Muscle of leg (tissue), 11 donors: ENCODE data around the gene CORIN. TPM values are rescaled to one million over a fixed set of nuclear protein-coding genes. Genes with fewer than 3 reads are reported as not detected.

Source experiments
- DNase-seq: peaks from one replicate; pipeline ENCODE4 v3.0.0; 2013
- H3K27ac ChIP-seq: one replicate; pipeline ENCODE4 v1.5.1; 2013; ENCODE audit warnings: mild to moderate bottlenecking, low read length, control low read depth
- H3K27me3 ChIP-seq: one replicate; pipeline ENCODE4 v1.6.1; 2013; ENCODE audit warnings: low read length; ENCODE audit not compliant: control insufficient read depth, insufficient read depth
- H3K36me3 ChIP-seq: one replicate; pipeline ENCODE4 v1.6.1; 2013; ENCODE audit warnings: low read length; ENCODE audit not compliant: control insufficient read depth, insufficient read depth
- H3K4me1 ChIP-seq: one replicate; pipeline ENCODE4 v1.6.1; 2013; ENCODE audit warnings: low read length; ENCODE audit not compliant: control insufficient read depth, insufficient read depth
- H3K4me3 ChIP-seq: one replicate; pipeline ENCODE4 v1.5.1; 2013; ENCODE audit warnings: low read length, control low read depth
- H3K9me3 ChIP-seq: replicated peaks from 2 replicates; pipeline ENCODE4 v1.6.1; 2013; ENCODE audit warnings: low read depth, low read length; ENCODE audit not compliant: control insufficient read depth
- whole genome bisulfite sequencing: methylation state at CpG from one replicate; pipeline ENCODE4 v1.1.5; 2013; ENCODE audit warnings: missing lambda C conversion rate; ENCODE audit not compliant: insufficient coverage; 5-methylcytosine and 5-hydroxymethylcytosine counted together
- polyA plus RNA-seq, 8 donors: library from polyadenylated mRNA; unstranded; fragments of 120-200 nt; gene quantifications; one replicate each; pipeline versions ENCODE4 v1.2.1 to v1.2.3, GENCODE V29; 2013; ENCODE audit warnings: inconsistent platforms in 1 of 8, low replicate concordance in 1 of 8; ENCODE audit not compliant: insufficient read length in 8 of 8, insufficient read depth in 1 of 8
- total RNA-seq: library from RNA; stranded (reverse); fragments of 120-200 nt; gene quantifications from one replicate; pipeline ENCODE4 v1.2.4, GENCODE V29; 2013

The CORIN gene
- total and polyA plus RNA-seq, 9 donors = 0.87 to 3.9 (median 2.0) TPM

DNA sequence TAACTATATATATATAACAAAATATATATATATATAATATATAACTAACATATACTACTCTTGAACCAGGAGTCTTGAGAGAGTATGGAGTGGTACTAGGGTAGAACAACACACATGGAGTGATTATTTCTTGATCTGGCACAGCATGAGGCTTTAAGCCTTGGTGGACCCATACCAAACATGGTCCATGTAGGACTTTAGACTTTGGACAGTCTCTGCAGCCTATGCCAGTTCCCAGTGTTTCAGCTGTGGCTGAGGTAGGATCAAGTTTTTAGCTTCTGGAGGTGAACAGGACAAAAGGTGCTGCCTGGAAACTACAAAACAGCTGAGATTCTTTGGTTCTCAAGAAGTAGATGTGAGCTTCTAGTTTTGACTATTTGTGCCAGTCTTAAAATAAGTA, 20.6 kb downstream of the CORIN start:
- Histone ChIP-seq H3K27me3 (no peaks in the 10 kb centered on the region), H3K36me3 (no peaks in the 10 kb centered on the region), H3K27ac (no peak overlapping the region), H3K9me3 (no peaks in the 10 kb centered on the region), H3K4me1 (no peaks in the 10 kb centered on the region), H3K4me3 (no peak overlapping the region)
- DNase-seq = no peak

DNA sequence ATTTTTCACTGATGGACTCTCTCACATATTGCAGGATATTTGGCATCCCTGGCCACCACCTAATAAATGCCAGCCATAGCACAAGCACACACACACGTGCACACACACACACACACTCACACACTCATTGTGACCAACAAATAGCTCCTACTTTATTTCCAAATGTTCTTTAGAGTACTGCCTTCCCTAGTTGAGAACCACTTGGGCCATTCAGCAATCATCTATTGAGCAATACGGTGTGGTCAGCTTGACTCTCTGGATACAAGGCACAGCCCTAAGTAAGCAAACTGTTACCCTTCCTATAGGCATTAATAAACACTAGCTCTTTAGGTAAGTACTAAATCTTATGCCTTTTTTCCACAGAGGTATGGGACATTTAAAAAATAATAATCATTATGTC, 21.1 kb downstream of the CORIN start:
- H3K4me1 ChIP-seq = no peaks in the 10 kb centered on the region
- no peak overlapping the region for H3K27ac ChIP-seq
- no peak for DNase-seq
- no peak overlapping the region for H3K4me3 ChIP-seq
- H3K27me3 ChIP-seq = no peaks in the 10 kb centered on the region
- H3K36me3 ChIP-seq = no peaks in the 10 kb centered on the region
- WGBS = 33% methylated on average over 1 of the region's 2 CpGs
- no peaks in the 10 kb centered on the region for H3K9me3 ChIP-seq

DNA sequence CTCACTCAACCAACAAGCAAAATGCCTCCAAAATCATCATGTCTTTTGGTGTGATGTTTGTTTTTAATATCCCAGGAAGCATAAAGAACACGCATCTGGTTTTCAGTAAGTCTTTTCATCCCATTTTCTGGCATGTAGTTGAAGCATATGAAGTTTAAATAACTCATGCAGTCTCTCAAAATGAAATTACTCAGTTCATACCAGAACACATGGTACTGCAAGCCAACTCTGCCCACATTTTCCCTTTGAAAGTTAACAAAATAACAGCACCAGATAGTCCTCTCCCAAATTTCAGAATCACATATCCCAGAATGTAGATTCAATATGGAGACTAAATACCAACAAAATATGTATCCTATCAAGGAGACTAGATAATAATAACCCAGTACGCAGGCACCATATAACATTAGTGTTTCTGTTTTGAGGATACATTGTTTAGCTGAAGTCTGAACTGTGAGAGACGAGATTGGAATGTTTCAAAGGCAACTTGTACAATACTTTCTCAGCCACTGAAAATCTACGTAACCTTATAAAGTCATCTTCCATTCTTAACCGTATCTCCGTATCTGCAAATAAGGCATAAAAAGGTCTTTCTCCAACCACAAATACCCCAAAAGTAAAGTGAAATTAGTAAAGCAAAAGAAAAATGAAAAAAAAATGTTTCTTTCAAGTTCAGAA, 23.1 kb downstream of the CORIN start:
- Histone ChIP-seq H3K4me1 (no peaks in the 10 kb centered on the region), H3K4me3 (no peak overlapping the region), H3K9me3 (no peaks in the 10 kb centered on the region), H3K36me3 (no peaks in the 10 kb centered on the region), H3K27ac (no peak overlapping the region), H3K27me3 (no peaks in the 10 kb centered on the region)
- DNase-seq = no peak
- no CpG with 5 or more reads among the region's 6 CpGs for WGBS

DNA sequence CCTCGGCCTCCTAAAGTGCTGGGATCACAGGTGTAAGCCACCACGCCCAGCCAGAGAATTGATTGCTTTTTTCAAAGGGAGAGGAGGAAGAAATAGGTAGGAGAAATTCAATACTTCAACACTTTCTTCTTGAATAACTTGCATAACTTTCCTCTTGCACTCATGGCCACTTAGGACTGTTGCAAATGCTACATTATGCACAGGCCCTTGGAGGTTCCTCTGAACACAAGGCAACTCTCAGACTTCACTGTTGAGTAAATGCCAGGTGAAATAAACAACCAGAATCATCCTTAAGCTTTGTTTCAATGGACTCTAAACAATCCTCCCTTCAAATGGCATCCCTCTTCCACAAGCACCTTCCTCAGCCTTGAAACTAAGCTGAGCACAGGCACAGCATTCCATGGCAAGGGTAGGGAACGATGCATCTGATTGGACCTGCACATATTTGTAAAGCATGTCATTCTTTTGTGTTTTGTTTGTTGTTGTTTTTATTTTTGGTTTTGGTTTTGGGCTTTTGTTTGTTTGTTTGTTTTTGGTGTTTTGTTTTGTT, 28.1 kb downstream of the CORIN start:
- H3K27me3 ChIP-seq = no peaks in the 10 kb centered on the region
- no peak overlapping the region for H3K4me3 ChIP-seq
- DNase-seq = no peak
- H3K27ac ChIP-seq = no peak overlapping the region
- no peaks in the 10 kb centered on the region for H3K9me3 ChIP-seq
- WGBS = no CpG with 5 or more reads among the region's 3 CpGs
- H3K4me1 ChIP-seq = no peaks in the 10 kb centered on the region
- H3K36me3 ChIP-seq = no peaks in the 10 kb centered on the region

DNA sequence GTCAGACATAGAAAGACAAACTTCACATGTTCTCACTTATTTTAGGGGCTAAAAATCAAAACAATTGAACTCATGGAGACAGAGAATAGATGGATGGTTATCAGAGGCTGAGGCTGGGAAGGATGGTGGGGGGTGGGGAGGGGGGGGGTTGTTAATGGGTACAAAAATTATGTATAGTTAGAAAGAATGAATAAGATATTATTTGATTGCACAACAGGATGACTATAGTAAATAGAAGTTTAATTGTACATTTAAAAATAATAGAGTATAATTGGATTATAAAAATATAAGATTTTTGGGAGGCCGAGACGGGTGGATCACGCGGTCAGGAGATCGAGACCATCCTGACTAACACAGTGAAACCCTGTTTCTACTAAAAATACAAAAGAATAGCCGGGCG, 33.3 kb downstream of the CORIN start:
- Histone ChIP-seq H3K27me3 (no peaks in the 10 kb centered on the region), H3K9me3 (no peaks in the 10 kb centered on the region), H3K27ac (no peak overlapping the region), H3K4me3 (no peak overlapping the region), H3K4me1 (no peaks in the 10 kb centered on the region), H3K36me3 (no peaks in the 10 kb centered on the region)
- no CpG with 5 or more reads among the region's 7 CpGs for WGBS
- DNase-seq = no peak

DNA sequence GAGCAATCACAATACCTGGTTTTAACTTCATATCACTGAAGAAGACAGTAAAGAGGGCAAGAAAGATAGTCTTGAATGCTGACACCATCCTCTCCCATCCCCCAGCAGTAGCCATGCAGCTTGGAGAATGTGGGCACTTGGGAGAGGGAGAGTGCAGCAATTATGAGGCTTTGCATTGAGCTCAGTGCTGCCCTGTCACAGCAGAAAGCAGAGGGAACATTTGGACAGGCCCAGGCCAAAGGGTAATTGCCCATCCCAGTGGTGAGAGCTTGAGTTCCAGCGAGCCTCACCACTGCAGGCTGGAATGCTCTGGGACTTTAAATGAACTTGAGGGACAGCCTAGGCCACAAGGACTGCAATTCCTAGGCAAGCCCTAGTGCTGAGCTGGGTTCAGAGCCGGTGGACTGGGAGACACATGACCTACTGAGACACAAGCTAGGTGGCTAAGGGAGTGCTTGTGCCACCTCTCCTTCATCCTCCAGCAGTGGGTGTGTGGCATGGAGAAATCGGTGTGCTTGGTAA, 36.3 kb downstream of the CORIN start:
- Histone ChIP-seq H3K9me3 (no peaks in the 10 kb centered on the region), H3K4me1 (no peaks in the 10 kb centered on the region), H3K36me3 (no peaks in the 10 kb centered on the region), H3K4me3 (no peak overlapping the region), H3K27ac (no peak overlapping the region), H3K27me3 (no peaks in the 10 kb centered on the region)
- DNase-seq = no peak
- 61% methylated on average over 2 of the region's 3 CpGs for WGBS

DNA sequence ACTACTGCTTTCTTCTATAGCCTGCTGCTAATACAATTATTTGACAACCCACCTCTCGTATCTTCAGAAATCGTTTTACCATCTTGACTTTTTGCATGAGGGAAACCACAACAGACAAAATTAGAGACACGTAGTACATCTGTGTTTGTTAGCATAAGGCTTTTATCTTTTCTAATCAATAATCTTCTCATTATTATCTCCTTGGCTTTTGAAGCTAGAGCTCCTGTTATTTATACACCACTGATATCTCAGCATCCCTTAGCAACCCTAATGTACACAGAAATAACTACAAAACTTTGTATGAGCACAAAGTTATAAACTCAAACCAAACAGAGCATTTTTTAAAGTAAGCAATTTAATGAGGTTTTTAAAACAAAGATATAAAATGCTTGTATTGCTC, 39.7 kb downstream of the CORIN start:
- Histone ChIP-seq H3K27me3 (no peaks in the 10 kb centered on the region), H3K9me3 (no peaks in the 10 kb centered on the region), H3K27ac (no peak overlapping the region), H3K4me3 (no peak overlapping the region), H3K36me3 (no peaks in the 10 kb centered on the region), H3K4me1 (no peaks in the 10 kb centered on the region)
- WGBS = no CpG with 5 or more reads among the region's 3 CpGs
- DNase-seq = peak; percentile 18

DNA sequence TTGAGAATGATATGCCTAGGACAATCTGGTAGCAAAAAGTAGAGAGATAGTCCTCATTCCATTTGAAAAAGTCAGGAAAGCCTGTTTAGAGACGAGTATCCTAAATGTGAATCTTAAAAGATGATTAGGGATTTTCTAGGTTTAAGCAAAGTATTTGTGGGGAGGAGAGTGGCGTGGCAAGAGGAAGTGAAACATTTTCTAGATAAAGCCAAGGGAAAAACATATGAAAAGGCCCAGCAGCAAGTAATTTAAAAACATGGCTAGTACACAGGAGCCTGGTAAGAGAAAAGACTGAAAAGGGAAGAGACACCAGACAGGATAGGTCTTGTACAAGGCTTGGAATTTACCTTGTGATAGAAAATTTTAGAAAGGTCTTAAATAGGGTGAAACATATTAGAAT, 45.9 kb downstream of the CORIN start:
- no peak for DNase-seq
- Histone ChIP-seq H3K36me3 (no peaks in the 10 kb centered on the region), H3K27me3 (no peaks in the 10 kb centered on the region), H3K4me1 (no peaks in the 10 kb centered on the region), H3K9me3 (no peaks in the 10 kb centered on the region), H3K4me3 (no peak overlapping the region), H3K27ac (no peak overlapping the region)
- WGBS = 65% methylated on average over 2 of the region's 2 CpGs

DNA sequence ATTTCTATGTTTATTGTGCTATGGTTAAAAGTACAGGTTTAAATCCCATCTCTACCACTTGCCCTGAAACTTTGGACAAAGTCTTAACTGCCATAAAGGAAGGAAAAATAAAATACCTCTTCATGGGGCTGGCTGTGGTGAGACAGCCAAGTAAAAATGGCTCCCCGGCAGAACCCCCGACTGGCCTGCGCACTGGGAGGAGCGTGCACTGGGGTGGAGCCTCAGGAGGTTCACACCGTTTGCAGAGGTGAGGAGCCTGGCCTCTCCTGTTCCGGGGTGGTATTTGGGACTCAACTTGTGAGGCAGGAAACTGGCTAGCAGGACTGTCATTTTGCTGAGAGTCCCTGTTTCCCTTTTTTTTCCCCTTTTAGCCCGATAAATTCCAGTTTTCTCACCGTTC, 47.8 kb downstream of the CORIN start:
- Histone ChIP-seq H3K27ac (no peak overlapping the region), H3K4me3 (no peak overlapping the region), H3K27me3 (no peaks in the 10 kb centered on the region), H3K9me3 (no peaks in the 10 kb centered on the region), H3K36me3 (no peaks in the 10 kb centered on the region), H3K4me1 (no peaks in the 10 kb centered on the region)
- no peak for DNase-seq
- 93% methylated on average over 7 of the region's 8 CpGs for WGBS

DNA sequence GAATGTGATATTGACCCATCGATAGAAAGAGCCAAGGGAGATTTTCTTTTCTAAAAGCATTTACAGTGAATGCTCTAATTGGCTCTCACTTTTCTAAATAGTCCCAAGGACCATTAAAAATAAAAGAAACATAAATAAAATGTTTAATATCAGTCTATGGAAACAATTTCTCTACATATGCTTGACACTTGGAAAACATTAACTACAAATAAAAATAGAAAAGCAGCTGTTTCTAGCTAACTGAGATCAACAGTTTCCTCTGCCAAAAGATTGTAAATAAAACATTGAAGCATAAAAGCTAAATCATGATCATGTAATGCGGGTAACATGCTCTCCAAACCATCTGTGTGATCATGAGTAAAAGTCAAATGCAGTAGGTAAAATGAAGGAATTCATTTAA, 49.7 kb downstream of the CORIN start:
- Histone ChIP-seq H3K9me3 (no peaks in the 10 kb centered on the region), H3K27ac (no peak overlapping the region), H3K4me1 (no peaks in the 10 kb centered on the region), H3K27me3 (no peaks in the 10 kb centered on the region), H3K4me3 (no peak overlapping the region), H3K36me3 (no peaks in the 10 kb centered on the region)
- DNase-seq = peak; percentile 77
- WGBS = no CpG with 5 or more reads among the region's 2 CpGs

DNA sequence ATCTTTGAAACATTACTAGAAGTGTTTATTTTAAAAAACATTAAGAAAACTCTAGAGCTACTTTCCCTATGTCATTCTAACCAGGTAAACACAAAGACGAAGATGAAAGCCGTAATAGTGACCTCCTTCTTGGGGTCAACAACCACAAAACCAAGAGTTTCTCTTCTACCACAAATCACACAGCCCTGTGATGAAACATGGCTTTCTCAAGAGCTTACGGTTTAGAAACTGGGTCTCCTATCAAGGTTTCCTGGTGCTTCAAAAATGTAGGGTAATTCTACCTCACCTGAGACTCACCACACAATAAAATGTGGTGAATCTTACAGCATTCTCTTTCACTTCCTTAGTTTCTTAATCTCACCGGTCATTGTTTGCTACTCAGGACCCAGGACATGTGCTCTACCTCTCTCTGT, 50.9 kb downstream of the CORIN start:
- Histone ChIP-seq H3K4me1 (no peaks in the 10 kb centered on the region), H3K4me3 (no peak overlapping the region), H3K9me3 (no peaks in the 10 kb centered on the region), H3K27ac (no peak overlapping the region), H3K36me3 (no peaks in the 10 kb centered on the region), H3K27me3 (no peaks in the 10 kb centered on the region)
- 86% methylated on average over 4 of the region's 4 CpGs for WGBS
- DNase-seq = no peak
